PC-9 (cell line): ENCODE results near the gene ACVR1. TPM values are rescaled to one million over a fixed set of nuclear protein-coding genes. Genes with fewer than 3 reads are reported as not detected.

Source experiments
- BruUV-seq: library from RNA; stranded (reverse); fragments of 400-500 nt; replicated peaks from 2 replicates; lab custom pipeline; 2021; lab: Mats Ljungman, UMichigan
- CTCF ChIA-PET: fragments of 300-600 bp; sonication (Branson Sonifier 250); formaldehyde crosslinking; loops from one replicate; lab custom pipeline; 2022; ENCODE audit warnings: antibody characterized with exemption; lab: Charles Lee
- POLR2A ChIA-PET: fragments of 300-600 bp; sonication (Branson Sonifier 250); formaldehyde crosslinking; loops from one replicate; lab custom pipeline; 2022; ENCODE audit warnings: antibody characterized with exemption; ENCODE audit not compliant: unreplicated experiment; lab: Charles Lee
- DNase-seq, 2 experiments: peaks; one replicate each; pipeline versions ENCODE4 v3.0.0 to v3.0.0-alpha.2; 2015 to 2022; ENCODE audit warnings: mixed read lengths in 1 of 2
- H2AFZ ChIP-seq: fragments of 200-600 bp; sonication (generic); 2 replicates; pipeline ENCODE4 v1.8.1; 2017; ENCODE audit warnings: antibody characterized with exemption
- H3F3A ChIP-seq: fragments of 200-600 bp; sonication (generic); 2 replicates; pipeline ENCODE4 v1.8.1; 2017; ENCODE audit warnings: antibody characterized with exemption, mild to moderate bottlenecking, low read depth; ENCODE audit not compliant: insufficient read depth
- H3K27ac ChIP-seq: fragments of 200-600 bp; sonication (generic); 2 replicates; pipeline ENCODE4 v1.6.1; 2016; ENCODE audit warnings: mixed run types
- H3K27me3 ChIP-seq: fragments of 200-600 bp; sonication (generic); 2 replicates; pipeline ENCODE4 v1.6.1; 2016; ENCODE audit warnings: low read depth, mixed run types; ENCODE audit not compliant: insufficient read depth
- H3K36me3 ChIP-seq: fragments of 200-600 bp; sonication (generic); 2 replicates; pipeline ENCODE4 v1.6.1; 2016; ENCODE audit warnings: low read depth, mixed run types
- H3K4me1 ChIP-seq: fragments of 200-600 bp; sonication (generic); replicated peaks from 2 replicates; pipeline ENCODE4 v1.6.1; 2016; ENCODE audit warnings: mixed run types; ENCODE audit not compliant: insufficient read depth
- H3K4me2 ChIP-seq: fragments of 200-600 bp; sonication (generic); 2 replicates; pipeline ENCODE4 v1.6.1; 2017; ENCODE audit warnings: mixed run types
- H3K4me3 ChIP-seq: fragments of 200-600 bp; sonication (generic); 2 replicates; pipeline ENCODE4 v1.6.1; 2016; ENCODE audit warnings: mixed run types
- H3K79me2 ChIP-seq: fragments of 200-600 bp; sonication (generic); 2 replicates; pipeline ENCODE4 v1.6.1; 2017; ENCODE audit warnings: low read depth, mixed run types
- H3K9me2 ChIP-seq: fragments of 200-600 bp; sonication (generic); 2 replicates; pipeline ENCODE4 v1.8.1; 2017; ENCODE audit warnings: mild to moderate bottlenecking; ENCODE audit not compliant: insufficient read depth
- H3K9me3 ChIP-seq: fragments of 200-600 bp; sonication (generic); 2 replicates; pipeline ENCODE4 v1.8.1; 2016; ENCODE audit warnings: low read depth; ENCODE audit not compliant: insufficient read depth
- H4K20me1 ChIP-seq: fragments of 200-600 bp; sonication (generic); 2 replicates; pipeline ENCODE4 v1.8.1; 2017; ENCODE audit not compliant: insufficient read depth
- EZH2 ChIP-seq: fragments of 200-600 bp; sonication (generic); IDR thresholded peaks from 2 replicates; pipeline ENCODE4 v1.8.0; 2017; ENCODE audit warnings: antibody characterized with exemption, low read depth
- intact Hi-C: fragments of 100-400 bp; cut with micrococcal nuclease; formaldehyde crosslinking; loops from one replicate; pipeline ENCODE4 v1.10.0; 2022; ENCODE audit not compliant: unreplicated experiment
- total RNA-seq: library from RNA; stranded (reverse); gene quantifications from 2 replicates; pipeline ENCODE4 v1.2.3, GENCODE V29; 2021
- TF ChIP-seq, protein P1 (sequence below): fragments of 200-600 bp; sonication (generic); conservative IDR thresholded peaks from 2 replicates; pipeline ENCODE4 v1.6.1; 2017; ENCODE audit warnings: mixed run types, antibody characterized with exemption, mild to moderate bottlenecking, moderate library complexity

ACVR1 gene
- total RNA-seq, 1 experiment from 2014 or later: 8.9 TPM

DNA sequence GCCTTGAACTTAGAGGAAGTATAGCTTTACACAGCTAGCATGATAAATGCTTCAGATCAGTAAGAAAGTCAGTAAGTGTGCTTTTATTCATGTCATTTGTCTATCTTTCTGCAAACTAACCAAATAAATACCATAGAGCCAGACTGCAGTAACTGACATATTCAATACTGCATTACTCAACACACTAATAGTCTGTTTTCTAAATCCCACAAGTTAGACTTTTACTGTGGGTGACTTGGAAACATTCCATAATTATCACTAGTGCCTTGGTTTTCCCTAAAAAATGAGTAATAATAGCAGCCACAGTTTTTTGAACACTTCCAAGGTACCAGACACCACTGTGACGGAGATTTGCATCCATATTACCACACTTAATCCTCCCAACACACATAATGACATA lies 33.0 kb downstream of the ACVR1 start:
- BruUV-seq: no TSS peak
- H3K79me2 ChIP-seq: no peaks in the 10 kb centered on the region
- H4K20me1 ChIP-seq: no peaks in the 10 kb centered on the region
- no peak overlapping the region for H3K4me3 ChIP-seq
- no peak overlapping the region for H3K27ac ChIP-seq
- no peak overlapping the region for H3K4me2 ChIP-seq
- ChIA-PET POLR2A (no interaction called here), CTCF (no interaction called here)
- no peak for DNase-seq
- no peaks in the 10 kb centered on the region for H3K9me3 ChIP-seq
- H3F3A ChIP-seq: no peaks in the 10 kb centered on the region
- H2AFZ ChIP-seq: no peak overlapping the region
- H3K36me3 ChIP-seq: no peaks in the 10 kb centered on the region
- H3K27me3 ChIP-seq: no peaks in the 10 kb centered on the region
- H3K4me1 ChIP-seq: peaks cover 17% of the 10 kb centered on the region
- no peak for TF ChIP-seq EZH2
- TF ChIP-seq, protein P1, sequence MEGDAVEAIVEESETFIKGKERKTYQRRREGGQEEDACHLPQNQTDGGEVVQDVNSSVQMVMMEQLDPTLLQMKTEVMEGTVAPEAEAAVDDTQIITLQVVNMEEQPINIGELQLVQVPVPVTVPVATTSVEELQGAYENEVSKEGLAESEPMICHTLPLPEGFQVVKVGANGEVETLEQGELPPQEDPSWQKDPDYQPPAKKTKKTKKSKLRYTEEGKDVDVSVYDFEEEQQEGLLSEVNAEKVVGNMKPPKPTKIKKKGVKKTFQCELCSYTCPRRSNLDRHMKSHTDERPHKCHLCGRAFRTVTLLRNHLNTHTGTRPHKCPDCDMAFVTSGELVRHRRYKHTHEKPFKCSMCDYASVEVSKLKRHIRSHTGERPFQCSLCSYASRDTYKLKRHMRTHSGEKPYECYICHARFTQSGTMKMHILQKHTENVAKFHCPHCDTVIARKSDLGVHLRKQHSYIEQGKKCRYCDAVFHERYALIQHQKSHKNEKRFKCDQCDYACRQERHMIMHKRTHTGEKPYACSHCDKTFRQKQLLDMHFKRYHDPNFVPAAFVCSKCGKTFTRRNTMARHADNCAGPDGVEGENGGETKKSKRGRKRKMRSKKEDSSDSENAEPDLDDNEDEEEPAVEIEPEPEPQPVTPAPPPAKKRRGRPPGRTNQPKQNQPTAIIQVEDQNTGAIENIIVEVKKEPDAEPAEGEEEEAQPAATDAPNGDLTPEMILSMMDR: no peak
- intact Hi-C loops: no loop called here
- H3K9me2 ChIP-seq: no peaks in the 10 kb centered on the region

DNA sequence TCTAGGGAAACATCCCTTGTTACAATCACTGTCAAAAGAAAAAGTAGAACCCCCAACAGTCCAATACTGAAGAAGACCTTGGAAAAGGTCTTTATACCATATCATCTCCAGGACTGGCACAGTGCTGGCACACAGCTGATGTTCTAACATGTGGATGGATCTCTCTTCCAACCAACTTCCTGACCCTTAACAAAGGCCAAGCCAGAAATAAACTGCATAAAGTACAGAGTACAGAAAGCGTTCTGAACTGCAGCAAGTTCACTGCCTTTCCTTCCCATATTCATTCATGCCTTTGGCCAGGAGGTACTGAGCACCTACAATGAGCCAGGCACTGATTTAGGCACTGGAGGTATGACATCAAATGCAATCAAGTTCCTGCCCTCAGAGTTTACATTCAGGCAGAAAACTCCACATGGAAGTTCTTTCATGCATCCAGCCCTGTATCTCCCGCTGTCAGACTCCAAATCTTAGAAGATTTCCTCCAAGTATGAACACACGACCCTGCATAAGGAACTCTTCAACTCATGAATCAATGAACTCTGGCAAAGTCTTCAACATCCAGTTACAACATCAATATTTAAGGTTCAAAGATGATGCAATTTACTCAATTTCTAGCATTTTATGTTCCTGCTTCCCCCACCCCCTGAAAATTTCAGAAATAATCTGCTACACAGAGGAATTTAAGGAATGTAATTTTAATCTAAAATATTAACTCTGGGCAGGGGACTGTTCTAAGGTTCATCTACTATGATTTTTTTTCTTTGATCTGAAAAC lies 33.8 kb downstream of the ACVR1 start:
- Histone ChIP-seq H2AFZ (no peak overlapping the region), H3K4me3 (no peak overlapping the region), H3K27ac (no peak overlapping the region), H3K36me3 (no peaks in the 10 kb centered on the region), H4K20me1 (no peaks in the 10 kb centered on the region), H3K79me2 (no peaks in the 10 kb centered on the region), H3K27me3 (no peaks in the 10 kb centered on the region), H3F3A (no peaks in the 10 kb centered on the region), H3K9me3 (no peaks in the 10 kb centered on the region), H3K9me2 (no peaks in the 10 kb centered on the region), H3K4me1 (peaks cover 19% of the 10 kb centered on the region), H3K4me2 (no peak overlapping the region)
- no TSS peak for BruUV-seq
- intact Hi-C loops: no loop called here
- no peak for DNase-seq
- POLR2A ChIA-PET: no interaction called here
- CTCF ChIA-PET: no interaction called here
- TF ChIP-seq, protein P1: no peak
- TF ChIP-seq EZH2: no peak

DNA sequence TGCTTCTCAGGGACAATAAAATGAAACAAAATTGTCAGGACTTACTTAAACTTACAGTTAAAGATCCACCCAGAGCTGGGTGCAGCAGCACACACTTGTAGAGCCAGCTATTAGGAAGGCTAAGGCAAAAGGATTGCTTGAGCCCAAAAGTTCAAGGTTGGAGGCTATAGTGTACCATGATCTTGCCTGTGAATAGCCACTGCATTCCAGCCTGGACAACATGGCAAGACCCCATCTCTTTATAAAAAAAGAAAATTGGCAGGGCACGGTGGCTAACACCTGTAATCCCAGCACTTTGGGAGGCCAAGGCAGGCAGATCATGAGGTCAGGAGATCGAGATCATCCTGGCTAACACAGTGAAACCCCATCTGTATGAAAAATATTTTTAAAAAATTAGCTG lies 34.6 kb downstream of the ACVR1 start:
- TF ChIP-seq EZH2: no peak
- TF ChIP-seq, protein P1: no peak
- Histone ChIP-seq H3K9me3 (no peaks in the 10 kb centered on the region), H3K4me1 (peaks cover 19% of the 10 kb centered on the region), H3K79me2 (no peaks in the 10 kb centered on the region), H3K27me3 (no peaks in the 10 kb centered on the region), H4K20me1 (no peaks in the 10 kb centered on the region), H3K36me3 (no peaks in the 10 kb centered on the region), H2AFZ (no peak overlapping the region), H3F3A (no peaks in the 10 kb centered on the region), H3K27ac (no peak overlapping the region), H3K9me2 (no peaks in the 10 kb centered on the region), H3K4me2 (no peak overlapping the region), H3K4me3 (no peak overlapping the region)
- BruUV-seq: no TSS peak
- POLR2A ChIA-PET: no interaction called here
- DNase-seq: no peak
- intact Hi-C loops: no loop called here
- CTCF ChIA-PET: no interaction called here
